Central memory CD4-positive, alpha-beta T cell (primary cell): ENCODE data around the gene TNFRSF4.
"Not testable (repeated sequence)": the region's sequence is repeated elsewhere in the genome, so short reads cannot be mapped to it uniquely, and the experiment has no call there.

ENCODE experiments used
- DNase-seq: peaks from one replicate; pipeline ENCODE4 v3.0.0; 2022

Gene TNFRSF4

GRCh38 chr1:1200876-1201810 lies 12.8 kb downstream of the TNFRSF4 start:
- DNase-seq = peak; percentile 92

- DNase-seq = no peak
Observed at GRCh38 chr1:1199961-1200875, 13.7 kb downstream of the TNFRSF4 start.

GRCh38 chr1:1199141-1199960 lies 14.6 kb downstream of the TNFRSF4 start:
- DNase-seq = no peak

- no peak for DNase-seq
Observed at GRCh38 chr1:1198423-1199140, 15.4 kb downstream of the TNFRSF4 start.

- DNase-seq = no peak
Observed at GRCh38 chr1:1197551-1198422, 16.2 kb downstream of the TNFRSF4 start.

- DNase-seq = no peak
Observed at GRCh38 chr1:1197188-1197500, 16.8 kb downstream of the TNFRSF4 start.

- DNase-seq = no peak
Observed at GRCh38 chr1:1196431-1197187, 17.3 kb downstream of the TNFRSF4 start.

- DNase-seq = not testable (repeated sequence)
Observed at GRCh38 chr1:1195726-1196125, 18.2 kb downstream of the TNFRSF4 start.

- no peak for DNase-seq
Observed at GRCh38 chr1:1194723-1195122, 19.2 kb downstream of the TNFRSF4 start.

- DNase-seq = no peak
Observed at GRCh38 chr1:1191734-1192133, 22.2 kb downstream of the TNFRSF4 start.

- DNase-seq = no peak
Observed at GRCh38 chr1:1189111-1189510, 24.8 kb downstream of the TNFRSF4 start.

GRCh38 chr1:1187938-1188337 lies 26.0 kb downstream of the TNFRSF4 start:
- DNase-seq = no peak

GRCh38 chr1:1185101-1185765 lies 28.7 kb downstream of the TNFRSF4 start:
- DNase-seq = no peak

GRCh38 chr1:1183833-1184775 lies 29.8 kb downstream of the TNFRSF4 start:
- DNase-seq = no peak

GRCh38 chr1:1183221-1183747 lies 30.7 kb downstream of the TNFRSF4 start:
- no peak for DNase-seq

- DNase-seq = no peak
Observed at GRCh38 chr1:1182491-1183220, 31.3 kb downstream of the TNFRSF4 start.

GRCh38 chr1:1181938-1182410 lies 32.0 kb downstream of the TNFRSF4 start:
- no peak for DNase-seq
